ENCODE data around the gene PRDM16.

DNA sequence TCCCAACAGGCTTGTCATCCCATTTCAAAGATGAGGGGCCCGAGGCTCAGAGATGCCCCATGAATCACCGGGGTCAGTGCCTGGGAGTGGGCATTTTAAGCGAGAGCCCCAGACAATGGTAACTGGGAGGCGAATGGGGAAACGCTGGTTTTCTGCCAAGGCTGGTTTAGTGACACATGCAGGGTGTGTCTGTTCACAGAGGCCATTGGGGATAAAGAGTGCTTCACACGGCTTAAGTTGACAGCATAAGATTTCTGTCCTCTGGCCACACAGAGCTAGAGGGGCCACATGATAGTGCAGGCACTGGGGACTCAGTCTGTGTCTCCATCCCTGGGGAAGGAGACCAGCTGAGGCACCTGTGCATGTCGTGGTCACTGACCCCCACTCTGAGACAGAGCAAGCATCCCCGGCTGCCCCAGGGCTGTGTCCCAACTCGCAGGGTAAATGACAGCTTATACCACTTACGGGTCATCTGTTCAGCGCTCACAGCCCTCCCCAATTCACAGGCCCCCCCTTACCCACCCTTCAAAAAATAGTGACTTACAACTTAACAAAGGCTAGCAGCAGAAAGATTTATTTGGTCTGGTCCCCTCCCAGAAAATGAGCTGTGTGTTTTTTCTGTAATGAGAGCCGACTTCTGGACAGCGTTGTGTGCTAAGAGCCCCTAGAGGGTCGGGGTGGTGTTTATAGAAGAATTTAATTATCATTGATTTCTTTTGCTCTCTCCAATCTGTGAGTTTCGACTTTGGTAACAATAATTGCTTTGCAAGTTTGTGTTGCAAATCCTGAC lies 350.6 kb downstream of the PRDM16 start:
- TF ChIP-seq, protein P1, sequence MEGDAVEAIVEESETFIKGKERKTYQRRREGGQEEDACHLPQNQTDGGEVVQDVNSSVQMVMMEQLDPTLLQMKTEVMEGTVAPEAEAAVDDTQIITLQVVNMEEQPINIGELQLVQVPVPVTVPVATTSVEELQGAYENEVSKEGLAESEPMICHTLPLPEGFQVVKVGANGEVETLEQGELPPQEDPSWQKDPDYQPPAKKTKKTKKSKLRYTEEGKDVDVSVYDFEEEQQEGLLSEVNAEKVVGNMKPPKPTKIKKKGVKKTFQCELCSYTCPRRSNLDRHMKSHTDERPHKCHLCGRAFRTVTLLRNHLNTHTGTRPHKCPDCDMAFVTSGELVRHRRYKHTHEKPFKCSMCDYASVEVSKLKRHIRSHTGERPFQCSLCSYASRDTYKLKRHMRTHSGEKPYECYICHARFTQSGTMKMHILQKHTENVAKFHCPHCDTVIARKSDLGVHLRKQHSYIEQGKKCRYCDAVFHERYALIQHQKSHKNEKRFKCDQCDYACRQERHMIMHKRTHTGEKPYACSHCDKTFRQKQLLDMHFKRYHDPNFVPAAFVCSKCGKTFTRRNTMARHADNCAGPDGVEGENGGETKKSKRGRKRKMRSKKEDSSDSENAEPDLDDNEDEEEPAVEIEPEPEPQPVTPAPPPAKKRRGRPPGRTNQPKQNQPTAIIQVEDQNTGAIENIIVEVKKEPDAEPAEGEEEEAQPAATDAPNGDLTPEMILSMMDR (IDR thresholded peaks at IDR 0.05; ENCODE audit: insufficient read depth, low read depth, low read length) = no peak
- TF ChIP-seq EZH2 (IDR thresholded peaks at IDR 0.05; ENCODE audit: insufficient read depth, low read length) = no peak

All from astrocyte (in vitro differentiated cells and primary cell).